Endodermal cell (in vitro differentiated cells): ENCODE results near the gene ARHGAP27. TPM values are rescaled to one million over a fixed set of nuclear protein-coding genes. Genes with fewer than 3 reads are reported as not detected.
"Not testable (repeated sequence)": the region's sequence is repeated elsewhere in the genome, so short reads cannot be mapped to it uniquely, and the experiment has no call there.

ENCODE experiments used
- DNase-seq: peaks from one replicate; pipeline ENCODE4 v3.0.0-alpha.2; 2017
- H3K27ac ChIP-seq: 2 replicates; pipeline ENCODE4 v1.5.1; 2013; ENCODE audit warnings: mild to moderate bottlenecking, low read depth, low read length, moderate library complexity
- H3K27me3 ChIP-seq: 2 replicates; pipeline ENCODE4 v1.6.1; 2013; ENCODE audit warnings: mild to moderate bottlenecking, low read length, moderate library complexity; ENCODE audit not compliant: insufficient read depth, control insufficient read depth, poor library complexity, severe bottlenecking
- H3K36me3 ChIP-seq: 2 replicates; pipeline ENCODE4 v1.7.0; 2013; ENCODE audit warnings: mild to moderate bottlenecking, low read length, moderate library complexity; ENCODE audit not compliant: control insufficient read depth, insufficient read depth
- H3K4me1 ChIP-seq: one replicate; pipeline ENCODE4 v1.7.0; 2013; ENCODE audit warnings: low read length; ENCODE audit not compliant: control insufficient read depth, insufficient read depth
- H3K4me3 ChIP-seq: 2 replicates; pipeline ENCODE4 v1.5.1; 2013; ENCODE audit warnings: mild to moderate bottlenecking, low read length, moderate library complexity
- H3K9ac ChIP-seq: 2 replicates; pipeline ENCODE4 v1.6.1; 2013; ENCODE audit warnings: mild to moderate bottlenecking, low read length, moderate library complexity; ENCODE audit not compliant: poor library complexity, severe bottlenecking; ENCODE audit errors: extremely low read depth
- H3K9me3 ChIP-seq: 2 replicates; pipeline ENCODE4 v1.6.1; 2013; ENCODE audit warnings: mild to moderate bottlenecking, low read length, moderate library complexity; ENCODE audit not compliant: control insufficient read depth
- H3K27ac Mint-ChIP-seq: 2 replicates; pipeline ENCODE4 v1.8.0; 2020; ENCODE audit warnings: mixed read lengths
- H3K27me3 Mint-ChIP-seq: 2 replicates; pipeline ENCODE4 v1.8.0; 2021; ENCODE audit warnings: mild to moderate bottlenecking, mixed read lengths; ENCODE audit not compliant: insufficient read depth
- H3K36me3 Mint-ChIP-seq: 2 replicates; pipeline ENCODE4 v1.8.0; 2020; ENCODE audit warnings: low read depth, mixed read lengths
- H3K4me1 Mint-ChIP-seq: 2 replicates; pipeline ENCODE4 v1.8.0; 2020; ENCODE audit warnings: mixed read lengths
- H3K4me3 Mint-ChIP-seq: 2 replicates; pipeline ENCODE4 v1.8.0; 2020; ENCODE audit warnings: mild to moderate bottlenecking, moderate library complexity, mixed read lengths
- H3K9me3 Mint-ChIP-seq: 2 replicates; pipeline ENCODE4 v1.8.0; 2020; ENCODE audit warnings: mild to moderate bottlenecking, mixed read lengths
- CTCF ChIP-seq: fragments of 200-600 bp; sonication (generic); conservative IDR thresholded peaks from 2 replicates; pipeline ENCODE4 v1.5.0; 2021; ENCODE audit warnings: antibody characterized with exemption, mild to moderate bottlenecking
- WGBS, 2 experiments: methylation state at CpG; one replicate each; pipeline versions ENCODE4 v1.1.5 to v1.1.7; 2013; ENCODE audit warnings: missing lambda C conversion rate in 2 of 2, mixed read lengths in 1 of 2; ENCODE audit not compliant: insufficient coverage in 1 of 2, insufficient read length in 1 of 2; 5-methylcytosine and 5-hydroxymethylcytosine counted together
- total RNA-seq, 2 donors: library from RNA; stranded (reverse); fragmentation: NEBNext Ultra II Directional in 1 of 2; extraction: Animal tissue kit (Norgen Biotek cat#: 25700) in 1 of 2; gene quantifications; 2 replicates in 1 of 2; 3 replicates in 1 of 2; pipeline ENCODE4 v1.2.1, GENCODE V29; 2021

ARHGAP27 gene
- total RNA-seq, 2 donors from 2014 or later = 16.4 to 20.6 TPM

GRCh38 chr17:45453731-45454130 is 21.1 kb upstream of the ARHGAP27 start:
- not testable (repeated sequence) for H3K9ac ChIP-seq, H3K27me3 ChIP-seq, H3K36me3 Mint-ChIP-seq, H3K4me1 ChIP-seq, H3K9me3 Mint-ChIP-seq, H3K27ac Mint-ChIP-seq, H3K27ac ChIP-seq, H3K4me3 ChIP-seq, H3K9me3 ChIP-seq, H3K36me3 ChIP-seq, H3K27me3 Mint-ChIP-seq, H3K4me3 Mint-ChIP-seq, H3K4me1 Mint-ChIP-seq
- peak; percentile 67 for DNase-seq
- 88 to 100% methylated on average over 4 to 17 of the region's 17 CpGs for WGBS, 2 experiments
- peak; percentile 36 for TF ChIP-seq CTCF

GRCh38 chr17:45453225-45453534 is 20.5 kb upstream of the ARHGAP27 start:
- H3K4me1 Mint-ChIP-seq, H3K36me3 Mint-ChIP-seq, H3K27ac Mint-ChIP-seq, H3K4me3 ChIP-seq, H3K9ac ChIP-seq, DNase-seq, H3K36me3 ChIP-seq, H3K27ac ChIP-seq, H3K27me3 Mint-ChIP-seq, H3K27me3 ChIP-seq, H3K4me3 Mint-ChIP-seq, H3K4me1 ChIP-seq, H3K9me3 Mint-ChIP-seq, H3K9me3 ChIP-seq: not testable (repeated sequence)
- WGBS, 2 experiments = 92 to 94% methylated on average over 2 of the region's 7 CpGs

GRCh38 chr17:45452329-45453224 is 19.9 kb upstream of the ARHGAP27 start:
- not testable (repeated sequence) for H3K9me3 Mint-ChIP-seq, H3K36me3 Mint-ChIP-seq, H3K4me3 Mint-ChIP-seq, H3K27me3 Mint-ChIP-seq, H3K27ac Mint-ChIP-seq, H3K27ac ChIP-seq, H3K9ac ChIP-seq, DNase-seq, H3K27me3 ChIP-seq, H3K4me1 Mint-ChIP-seq, H3K4me3 ChIP-seq, H3K36me3 ChIP-seq, H3K4me1 ChIP-seq, H3K9me3 ChIP-seq
- WGBS, 2 experiments = 85 to 93% methylated on average over 2 to 6 of the region's 9 CpGs

GRCh38 chr17:45451660-45452059 is 19.0 kb upstream of the ARHGAP27 start:
- not testable (repeated sequence) for H3K27ac Mint-ChIP-seq, H3K4me1 Mint-ChIP-seq, H3K9ac ChIP-seq, H3K27me3 Mint-ChIP-seq, H3K27me3 ChIP-seq, H3K9me3 ChIP-seq, H3K4me3 ChIP-seq, H3K36me3 Mint-ChIP-seq, H3K27ac ChIP-seq, H3K4me3 Mint-ChIP-seq, H3K9me3 Mint-ChIP-seq, DNase-seq, H3K36me3 ChIP-seq, H3K4me1 ChIP-seq
- 97 to 100% methylated on average over 3 to 7 of the region's 10 CpGs for WGBS, 2 experiments
